PC-3 (cell line): ENCODE measurements around the gene TNPO2.

ENCODE experiments used
- CTCF ChIP-seq: fragments of 300-600 bp; sonication (generic); conservative IDR thresholded peaks from 2 replicates; pipeline ENCODE4 v1.5.1; 2017; ENCODE audit warnings: antibody characterized with exemption, low read depth, mild to moderate bottlenecking, low read length
- EZH2 ChIP-seq: fragments of 300-600 bp; sonication (generic); IDR thresholded peaks from one replicate; pipeline ENCODE4 v1.6.1; 2017; ENCODE audit warnings: antibody characterized with exemption, mild to moderate bottlenecking, low read length; ENCODE audit not compliant: unreplicated experiment
- EZH2phosphoT487 ChIP-seq: fragments of 300-600 bp; sonication (generic); IDR thresholded peaks from 2 replicates; pipeline ENCODE4 v1.6.1; 2018; ENCODE audit warnings: mild to moderate bottlenecking, antibody characterized with exemption, low read length, borderline replicate concordance

GRCh38 chr19:12695514-12695913 is 28.2 kb downstream of the TNPO2 start:
- TF ChIP-seq CTCF (no peak), EZH2phosphoT487 (no peak), EZH2 (no peak)
